ENCODE data around the gene SH3GL1.

DNA sequence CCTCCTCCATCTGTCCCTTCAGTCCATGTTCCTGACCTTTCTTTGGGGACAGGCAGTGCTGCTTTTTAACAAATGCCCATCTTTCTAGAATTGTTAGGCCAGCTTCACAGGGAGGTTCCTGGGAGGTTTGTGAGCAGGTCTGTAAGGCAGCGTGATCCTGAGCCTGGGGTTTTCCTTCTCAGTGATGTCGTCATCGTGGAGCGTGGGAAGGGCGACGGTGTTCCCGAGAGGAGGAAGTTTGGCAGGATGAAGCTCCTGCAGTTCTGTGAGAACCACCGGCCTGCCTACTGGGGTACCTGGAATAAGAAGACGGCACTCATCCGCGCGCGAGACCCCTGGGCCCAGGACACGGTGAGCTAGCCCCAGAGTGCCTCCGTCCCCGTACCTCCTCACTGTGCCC, 28.9 kb upstream of the SH3GL1 start:
- TF ChIP-seq CTCF (IDR thresholded peaks at IDR 0.05) (no peak), POLR2AphosphoS5 (IDR thresholded peaks at IDR 0.05) (no peak), EP300 (IDR thresholded peaks at IDR 0.05) (no peak)

Data from gastroesophageal sphincter (tissue), 3 donors.